Endometrium (tissue), 2 donors: Measurements from ENCODE around the gene PATJ.

ENCODE experiments used
- FAIRE-seq: peaks from 2 replicates; lab custom pipeline; 2012; peaks lifted over from hg19 to GRCh38; lab: Jason Lieb, UNC
- donor health status: control.
- donor health status: control.

Gene PATJ

GRCh38 chr1:61983236-61983635, 241.0 kb downstream of the PATJ start:
- FAIRE-seq, result no peak

- no peak for FAIRE-seq
These were observed 250.0 kb downstream of the PATJ start for GRCh38 chr1:61992257-61992656.

GRCh38 chr1:61993331-61993961, 251.2 kb downstream of the PATJ start:
- FAIRE-seq, result no peak

- no peak for FAIRE-seq
These were observed 253.4 kb downstream of the PATJ start for GRCh38 chr1:61995641-61996040.

- no peak for FAIRE-seq
These were observed 254.8 kb downstream of the PATJ start for GRCh38 chr1:61997123-61997522.

GRCh38 chr1:62003777-62004176, 261.5 kb downstream of the PATJ start:
- no peak for FAIRE-seq

GRCh38 chr1:62006690-62007089, 264.4 kb downstream of the PATJ start:
- FAIRE-seq, result no peak

- FAIRE-seq, result no peak
These were observed 268.7 kb downstream of the PATJ start for GRCh38 chr1:62011006-62011405.

GRCh38 chr1:62012095-62012494, 269.8 kb downstream of the PATJ start:
- FAIRE-seq, result no peak

- FAIRE-seq, result no peak
These were observed 270.6 kb downstream of the PATJ start for GRCh38 chr1:62012836-62013235.

- no peak for FAIRE-seq
These were observed 271.0 kb downstream of the PATJ start for GRCh38 chr1:62013264-62013663.

GRCh38 chr1:62022382-62022983, 280.2 kb downstream of the PATJ start:
- no peak for FAIRE-seq

- FAIRE-seq, result no peak
These were observed 282.4 kb downstream of the PATJ start for GRCh38 chr1:62024690-62025089.

GRCh38 chr1:62025154-62025553, 282.9 kb downstream of the PATJ start:
- no peak for FAIRE-seq

- no peak for FAIRE-seq
These were observed 283.6 kb downstream of the PATJ start for GRCh38 chr1:62025892-62026291.

GRCh38 chr1:62029704-62030103, 287.4 kb downstream of the PATJ start:
- no peak for FAIRE-seq

GRCh38 chr1:62034790-62035189, 292.5 kb downstream of the PATJ start:
- FAIRE-seq, result no peak

GRCh38 chr1:62037274-62037673, 295.0 kb downstream of the PATJ start:
- FAIRE-seq, result no peak

GRCh38 chr1:62038594-62039284, 296.5 kb downstream of the PATJ start:
- FAIRE-seq, result no peak

GRCh38 chr1:62040450-62040849, 298.2 kb downstream of the PATJ start:
- FAIRE-seq, result no peak

- no peak for FAIRE-seq
These were observed 298.7 kb downstream of the PATJ start for GRCh38 chr1:62040973-62041372.

GRCh38 chr1:62043154-62043553, 300.9 kb downstream of the PATJ start:
- no peak for FAIRE-seq

- FAIRE-seq, result no peak
These were observed 303.3 kb downstream of the PATJ start for GRCh38 chr1:62045574-62045973.

GRCh38 chr1:62046927-62047326, 304.6 kb downstream of the PATJ start:
- no peak for FAIRE-seq
